ENCODE results near the gene CPT1B.

The CPT1B gene

DNA sequence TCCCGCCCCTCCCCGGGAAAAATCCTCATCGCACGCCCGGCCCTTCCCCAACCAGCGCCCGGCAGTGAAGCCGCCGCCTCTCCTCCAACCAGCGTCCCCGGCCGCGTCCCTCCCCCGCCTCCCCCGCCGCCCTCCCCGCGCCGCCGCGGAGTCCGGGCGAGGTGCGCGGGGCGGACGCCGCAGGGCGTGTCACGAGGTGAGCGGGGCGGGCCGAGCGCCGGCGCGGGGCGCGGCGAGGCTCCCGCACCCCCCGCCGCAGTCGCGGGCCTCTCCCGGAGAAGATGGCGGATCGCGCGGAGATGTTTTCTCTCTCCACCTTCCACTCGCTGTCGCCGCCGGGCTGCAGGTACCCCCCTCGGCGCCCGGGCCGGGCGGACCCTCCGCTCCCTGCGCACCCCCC, 22.3 kb upstream of the CPT1B start, which contains the start of gene MAPK8IP2:
MAPK8IP2 (plus strand) TSS at position 256 of the 400 bp plus-strand sequence; CDS start at position 282, 26 bp downstream.
- no peak for DNase-seq (ENCODE audit: low read depth)
- no peak within 1 kb of the TSS for H3K4me3 ChIP-seq (ENCODE audit: control insufficient read depth, low read depth, low read length)
- no peak for TF ChIP-seq CTCF (conservative IDR thresholded peaks at IDR 0.05; ENCODE audit: control insufficient read depth, insufficient read depth, low read depth, low read length)

DNA sequence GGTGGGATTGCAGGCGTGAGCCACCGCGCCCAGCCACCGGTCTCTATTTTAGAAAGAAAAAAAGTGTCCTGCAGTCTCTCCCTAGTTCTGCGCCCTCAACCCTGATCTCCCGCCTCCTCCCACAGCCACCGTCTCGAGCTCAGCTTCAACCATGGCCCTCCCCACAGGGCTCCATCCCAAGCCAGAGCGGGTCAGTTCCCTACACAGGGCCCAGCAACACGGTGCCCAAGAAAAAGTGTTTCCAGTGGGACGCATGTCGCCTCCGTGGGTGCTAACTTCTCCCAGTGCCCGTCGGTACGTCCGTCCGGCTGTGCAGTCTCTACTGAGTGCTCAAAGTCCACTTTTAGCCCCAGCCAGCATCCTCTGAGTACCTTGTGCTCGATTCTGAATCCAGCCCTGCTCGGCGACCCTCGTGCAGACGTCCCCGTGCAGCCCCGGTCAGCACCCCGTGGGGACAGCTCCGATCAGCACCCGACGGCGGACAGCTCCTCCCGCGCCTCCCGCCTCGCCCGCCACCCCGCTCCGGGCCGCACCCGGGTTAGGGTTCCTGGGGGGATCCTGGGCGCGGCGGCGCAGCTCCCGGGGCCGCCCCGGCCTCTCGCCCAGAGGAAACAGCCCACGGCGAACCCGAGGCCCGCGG, 21.7 kb upstream of the CPT1B start:
- no peak for TF ChIP-seq CTCF (conservative IDR thresholded peaks at IDR 0.05; ENCODE audit: control insufficient read depth, insufficient read depth, low read depth, low read length)
- DNase-seq (ENCODE audit: low read depth) = no peak
- no peak overlapping the region for H3K4me3 ChIP-seq (ENCODE audit: control insufficient read depth, low read depth, low read length)

GRCh38 chr22:50597097-50597496, 18.9 kb upstream of the CPT1B start:
- no peak overlapping the region for H3K4me3 ChIP-seq (ENCODE audit: control insufficient read depth, low read depth, low read length)
- DNase-seq (ENCODE audit: low read depth) = no peak
- no peak for TF ChIP-seq CTCF (conservative IDR thresholded peaks at IDR 0.05; ENCODE audit: control insufficient read depth, insufficient read depth, low read depth, low read length)

GRCh38 chr22:50595189-50595588, 17.0 kb upstream of the CPT1B start:
- H3K4me3 ChIP-seq (ENCODE audit: control insufficient read depth, low read depth, low read length) = no peak overlapping the region
- DNase-seq (ENCODE audit: low read depth) = no peak
- TF ChIP-seq CTCF (conservative IDR thresholded peaks at IDR 0.05; ENCODE audit: control insufficient read depth, insufficient read depth, low read depth, low read length) = no peak

DNA sequence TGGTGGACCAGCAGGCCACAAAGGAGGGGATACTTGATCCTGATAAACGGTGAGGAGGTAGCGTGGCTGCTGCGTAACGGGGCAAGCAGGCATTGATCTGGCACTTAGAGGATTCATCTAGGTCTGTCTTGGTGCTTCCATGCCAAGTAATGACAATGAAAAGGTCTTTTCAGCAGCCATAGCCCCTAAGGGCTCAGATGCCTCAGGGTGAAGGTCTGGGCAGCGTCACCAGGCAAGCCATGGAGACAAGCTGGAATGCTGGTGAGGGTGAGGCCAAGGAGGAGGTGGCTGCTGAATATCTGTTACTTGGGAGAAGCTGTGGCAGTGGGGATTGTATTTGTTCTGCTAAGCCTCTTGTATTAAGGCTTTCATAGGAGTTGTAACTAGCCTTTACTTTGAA, 9.2 kb upstream of the CPT1B start:
- no peak overlapping the region for H3K4me3 ChIP-seq (ENCODE audit: control insufficient read depth, low read depth, low read length)
- DNase-seq (ENCODE audit: low read depth) = no peak
- TF ChIP-seq CTCF (conservative IDR thresholded peaks at IDR 0.05; ENCODE audit: control insufficient read depth, insufficient read depth, low read depth, low read length) = no peak

GRCh38 chr22:50586416-50586815, 8.2 kb upstream of the CPT1B start:
- no peak for DNase-seq (ENCODE audit: low read depth)
- no peak for TF ChIP-seq CTCF (conservative IDR thresholded peaks at IDR 0.05; ENCODE audit: control insufficient read depth, insufficient read depth, low read depth, low read length)

GRCh38 chr22:50585781-50586180, 7.6 kb upstream of the CPT1B start:
- no peak for DNase-seq (ENCODE audit: low read depth)

More at GRCh38 chr22:50586416-50586815, 8.2 kb upstream of the CPT1B start:
- no peak overlapping the region for H3K4me3 ChIP-seq (ENCODE audit: control insufficient read depth, low read depth, low read length)

More at GRCh38 chr22:50585781-50586180, 7.6 kb upstream of the CPT1B start:
- H3K4me3 ChIP-seq (ENCODE audit: control insufficient read depth, low read depth, low read length) = no peak overlapping the region
- no peak for TF ChIP-seq CTCF (conservative IDR thresholded peaks at IDR 0.05; ENCODE audit: control insufficient read depth, insufficient read depth, low read depth, low read length)
